ENCODE measurements around the gene WFIKKN1. TPM values are rescaled to one million over a fixed set of nuclear protein-coding genes. Genes with fewer than 3 reads are reported as not detected.

Gene WFIKKN1
- total RNA-seq, 1 experiment from 2014 or later = 12.3 TPM

DNA sequence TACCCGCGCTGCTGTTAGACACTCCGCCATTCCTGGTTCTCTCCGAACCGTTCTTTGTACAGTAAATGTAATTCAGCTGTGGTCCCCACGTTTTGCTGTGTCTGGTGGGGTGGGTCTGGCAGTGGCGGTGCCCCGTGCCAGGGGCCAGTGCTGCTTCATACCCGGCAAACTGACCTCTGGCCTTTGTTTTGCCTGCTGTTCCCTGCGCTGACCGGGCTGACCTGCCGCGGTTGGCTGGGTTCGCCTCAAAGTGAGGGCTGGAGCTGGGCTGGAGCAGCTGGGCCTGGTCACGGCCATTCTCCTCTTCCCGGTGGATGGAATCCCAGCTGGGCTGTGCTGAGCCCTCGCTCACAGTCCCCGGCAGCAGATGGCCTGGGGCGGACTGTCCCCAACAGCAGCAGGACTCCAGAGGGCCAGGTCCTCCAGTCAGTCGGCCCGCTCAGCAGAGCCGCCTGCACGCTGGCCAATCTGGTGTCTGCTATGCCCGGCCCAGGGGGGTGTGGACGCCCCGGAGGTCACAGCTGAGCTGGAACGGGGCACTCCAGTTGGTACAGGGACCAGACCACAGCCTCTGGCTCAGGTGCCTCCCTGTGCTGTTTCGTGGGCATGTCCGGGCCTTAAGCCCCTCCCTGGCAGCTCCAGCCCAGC, 1.5 kb upstream of the WFIKKN1 start:
- Mint-ChIP-seq H3K27ac (peak overlapping the region; percentile 89), H3K4me3 (no peak overlapping the region), H3K9me3 (no peaks in the 10 kb centered on the region), H3K36me3 (peaks cover 3% of the 10 kb centered on the region; the same call in 1 of the 2 replicates), H3K27me3 (ENCODE audit: low read depth) (no peaks in the 10 kb centered on the region), H3K4me1 (peaks cover 20% of the 10 kb centered on the region)
- ATAC-seq = no peak
- ChIA-PET CTCF (interaction anchor here (1.0 to 2.7 kb wide), 3 partner anchors 19 to 50 kb away, joined by 3 to 18 read pairs (median 4); partner anchors contain the start of gene RHOT2), POLR2A (interaction anchor here (0.9 kb wide), 1 partner anchor 91 kb away, joined by 3 read pairs; no protein-coding TSS in a partner anchor)
- DNase-seq (ENCODE audit: low spot score) = no peak
- TF ChIP-seq, protein P1, sequence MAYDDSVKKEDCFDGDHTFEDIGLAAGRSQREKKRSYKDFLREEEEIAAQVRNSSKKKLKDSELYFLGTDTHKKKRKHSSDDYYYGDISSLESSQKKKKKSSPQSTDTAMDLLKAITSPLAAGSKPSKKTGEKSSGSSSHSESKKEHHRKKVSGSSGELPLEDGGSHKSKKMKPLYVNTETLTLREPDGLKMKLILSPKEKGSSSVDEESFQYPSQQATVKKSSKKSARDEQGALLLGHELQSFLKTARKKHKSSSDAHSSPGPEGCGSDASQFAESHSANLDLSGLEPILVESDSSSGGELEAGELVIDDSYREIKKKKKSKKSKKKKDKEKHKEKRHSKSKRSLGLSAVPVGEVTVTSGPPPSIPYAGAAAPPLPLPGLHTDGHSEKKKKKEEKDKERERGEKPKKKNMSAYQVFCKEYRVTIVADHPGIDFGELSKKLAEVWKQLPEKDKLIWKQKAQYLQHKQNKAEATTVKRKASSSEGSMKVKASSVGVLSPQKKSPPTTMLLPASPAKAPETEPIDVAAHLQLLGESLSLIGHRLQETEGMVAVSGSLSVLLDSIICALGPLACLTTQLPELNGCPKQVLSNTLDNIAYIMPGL (CRISPR knock-in tag; IDR thresholded peaks at IDR 0.05) = 0 out of 2 replicates have a peak, but pooled peaks have one; percentile 29
- TF ChIP-seq, protein P2, sequence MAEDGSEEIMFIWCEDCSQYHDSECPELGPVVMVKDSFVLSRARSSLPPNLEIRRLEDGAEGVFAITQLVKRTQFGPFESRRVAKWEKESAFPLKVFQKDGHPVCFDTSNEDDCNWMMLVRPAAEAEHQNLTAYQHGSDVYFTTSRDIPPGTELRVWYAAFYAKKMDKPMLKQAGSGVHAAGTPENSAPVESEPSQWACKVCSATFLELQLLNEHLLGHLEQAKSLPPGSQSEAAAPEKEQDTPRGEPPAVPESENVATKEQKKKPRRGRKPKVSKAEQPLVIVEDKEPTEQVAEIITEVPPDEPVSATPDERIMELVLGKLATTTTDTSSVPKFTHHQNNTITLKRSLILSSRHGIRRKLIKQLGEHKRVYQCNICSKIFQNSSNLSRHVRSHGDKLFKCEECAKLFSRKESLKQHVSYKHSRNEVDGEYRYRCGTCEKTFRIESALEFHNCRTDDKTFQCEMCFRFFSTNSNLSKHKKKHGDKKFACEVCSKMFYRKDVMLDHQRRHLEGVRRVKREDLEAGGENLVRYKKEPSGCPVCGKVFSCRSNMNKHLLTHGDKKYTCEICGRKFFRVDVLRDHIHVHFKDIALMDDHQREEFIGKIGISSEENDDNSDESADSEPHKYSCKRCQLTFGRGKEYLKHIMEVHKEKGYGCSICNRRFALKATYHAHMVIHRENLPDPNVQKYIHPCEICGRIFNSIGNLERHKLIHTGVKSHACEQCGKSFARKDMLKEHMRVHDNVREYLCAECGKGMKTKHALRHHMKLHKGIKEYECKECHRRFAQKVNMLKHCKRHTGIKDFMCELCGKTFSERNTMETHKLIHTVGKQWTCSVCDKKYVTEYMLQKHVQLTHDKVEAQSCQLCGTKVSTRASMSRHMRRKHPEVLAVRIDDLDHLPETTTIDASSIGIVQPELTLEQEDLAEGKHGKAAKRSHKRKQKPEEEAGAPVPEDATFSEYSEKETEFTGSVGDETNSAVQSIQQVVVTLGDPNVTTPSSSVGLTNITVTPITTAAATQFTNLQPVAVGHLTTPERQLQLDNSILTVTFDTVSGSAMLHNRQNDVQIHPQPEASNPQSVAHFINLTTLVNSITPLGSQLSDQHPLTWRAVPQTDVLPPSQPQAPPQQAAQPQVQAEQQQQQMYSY (CRISPR knock-in tag; IDR thresholded peaks at IDR 0.05) = peak; percentile 48; the same call in 1 of the 2 replicates
- TF ChIP-seq PRRX2 (CRISPR knock-in tag; IDR thresholded peaks at IDR 0.05) (no peak), ATF1 (CRISPR knock-in tag; IDR thresholded peaks at IDR 0.05) (no peak), ZNF317 (CRISPR knock-in tag; IDR thresholded peaks at IDR 0.05; ENCODE audit: borderline replicate concordance, low read depth) (no peak), GTF2I (CRISPR knock-in tag; conservative IDR thresholded peaks at IDR 0.05) (no peak), SOX15 (CRISPR knock-in tag; IDR thresholded peaks at IDR 0.05) (no peak), ZNF121 (CRISPR knock-in tag; IDR thresholded peaks at IDR 0.05) (0 out of 2 replicates have a peak, but pooled peaks have one; percentile 34)
- TF ChIP-seq, protein P3, sequence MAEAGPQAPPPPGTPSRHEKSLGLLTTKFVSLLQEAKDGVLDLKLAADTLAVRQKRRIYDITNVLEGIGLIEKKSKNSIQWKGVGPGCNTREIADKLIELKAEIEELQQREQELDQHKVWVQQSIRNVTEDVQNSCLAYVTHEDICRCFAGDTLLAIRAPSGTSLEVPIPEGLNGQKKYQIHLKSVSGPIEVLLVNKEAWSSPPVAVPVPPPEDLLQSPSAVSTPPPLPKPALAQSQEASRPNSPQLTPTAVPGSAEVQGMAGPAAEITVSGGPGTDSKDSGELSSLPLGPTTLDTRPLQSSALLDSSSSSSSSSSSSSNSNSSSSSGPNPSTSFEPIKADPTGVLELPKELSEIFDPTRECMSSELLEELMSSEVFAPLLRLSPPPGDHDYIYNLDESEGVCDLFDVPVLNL (CRISPR knock-in tag; IDR thresholded peaks at IDR 0.05; ENCODE audit: borderline replicate concordance, low read depth) = no peak
- TF ChIP-seq, protein P4, sequence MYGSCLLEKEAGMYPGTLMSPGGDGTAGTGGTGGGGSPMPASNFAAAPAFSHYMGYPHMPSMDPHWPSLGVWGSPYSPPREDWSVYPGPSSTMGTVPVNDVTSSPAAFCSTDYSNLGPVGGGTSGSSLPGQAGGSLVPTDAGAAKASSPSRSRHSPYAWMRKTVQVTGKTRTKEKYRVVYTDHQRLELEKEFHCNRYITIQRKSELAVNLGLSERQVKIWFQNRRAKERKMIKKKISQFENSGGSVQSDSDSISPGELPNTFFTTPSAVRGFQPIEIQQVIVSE (CRISPR knock-in tag; IDR thresholded peaks at IDR 0.05; ENCODE audit: borderline replicate concordance) = no peak

DNA sequence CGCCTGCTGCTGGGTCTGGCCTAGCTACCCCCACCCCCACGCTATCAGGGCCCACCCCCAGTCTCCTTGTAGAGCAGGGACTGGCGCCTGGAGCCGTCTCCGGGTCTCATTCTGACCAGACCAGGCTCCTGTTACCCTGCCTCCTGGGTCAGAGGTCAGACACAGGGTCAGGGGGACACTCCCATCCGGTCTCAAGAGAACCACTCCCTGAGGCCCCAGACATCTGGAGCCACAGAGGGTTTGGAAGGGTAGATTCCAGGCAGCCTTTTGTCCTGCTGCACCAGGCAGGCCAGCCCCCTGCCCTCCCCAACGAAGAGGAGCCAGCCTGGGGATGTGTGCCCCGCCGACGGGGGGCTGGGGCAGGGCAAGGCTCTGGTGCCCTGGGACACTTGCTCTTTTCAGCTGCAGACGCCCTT, 944 bp upstream of the WFIKKN1 start:
- H3K4me3 Mint-ChIP-seq = peak overlapping the region; percentile 33; the same call in 1 of the 2 replicates
- ATAC-seq (peak; percentile 19), DNase-seq (ENCODE audit: low spot score) (peak; percentile 42)
- no peaks in the 10 kb centered on the region for H3K27me3 Mint-ChIP-seq (ENCODE audit: low read depth)
- ChIA-PET POLR2A (interaction anchor here (0.9 kb wide), 1 partner anchor 90 kb away, joined by 3 read pairs; no protein-coding TSS in a partner anchor), CTCF (interaction anchor here (1.0 to 2.7 kb wide), 7 partner anchors 8 to 63 kb away, joined by 3 to 18 read pairs (median 4); partner anchors contain the start of genes NHLRC4, RHBDL1 and RHOT2)
- H3K27ac Mint-ChIP-seq = no peak overlapping the region; the same call in 1 of the 2 replicates
- peaks cover 18% of the 10 kb centered on the region for H3K4me1 Mint-ChIP-seq
- TF ChIP-seq SP1 (CRISPR knock-in tag; conservative IDR thresholded peaks at IDR 0.05) (0 out of 2 replicates have a peak, but pooled peaks have one; percentile 17), FOXP1 (CRISPR knock-in tag; IDR thresholded peaks at IDR 0.05; ENCODE audit: borderline replicate concordance) (no peak)
- peaks cover 3% of the 10 kb centered on the region; the same call in 1 of the 2 replicates for H3K36me3 Mint-ChIP-seq
- H3K9me3 Mint-ChIP-seq = no peaks in the 10 kb centered on the region
